Right hindlimb (tissue), 1 donor: Measurements from ENCODE around the gene MAGEA10.
"Not testable (repeated sequence)": the region's sequence is repeated elsewhere in the genome, so short reads cannot be mapped to it uniquely, and the experiment has no call there.

ENCODE experiments used
- DNase-seq: peaks from one replicate; pipeline ENCODE4 v3.0.0-alpha.2; 2018

Gene MAGEA10

DNA sequence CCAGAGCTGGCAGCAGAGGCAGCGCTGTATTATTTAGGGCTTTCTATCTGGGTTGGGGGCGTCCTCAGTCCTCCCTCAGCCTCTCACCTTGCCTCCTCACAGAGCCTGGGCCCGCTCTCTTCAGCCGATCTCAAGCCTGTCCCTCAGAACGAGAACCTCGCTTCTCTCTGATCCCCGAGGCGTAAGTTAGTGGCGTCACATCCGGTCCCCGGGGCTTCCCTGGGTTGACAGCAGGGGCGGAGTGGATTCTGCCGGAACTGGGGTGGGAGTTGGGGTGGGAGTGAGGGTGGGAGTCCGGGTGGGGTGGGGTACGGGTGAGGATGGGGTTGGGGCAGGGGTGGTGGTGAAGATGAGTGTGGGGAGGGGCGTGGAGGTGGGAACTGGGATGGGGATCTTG, at the start of gene MAGEA10:
Gene MAGEA10 (minus strand): TSS at position 190 of the 397 bp plus-strand sequence. CDS start 2,957 bp downstream, outside the sequence.
- DNase-seq = no peak

DNA sequence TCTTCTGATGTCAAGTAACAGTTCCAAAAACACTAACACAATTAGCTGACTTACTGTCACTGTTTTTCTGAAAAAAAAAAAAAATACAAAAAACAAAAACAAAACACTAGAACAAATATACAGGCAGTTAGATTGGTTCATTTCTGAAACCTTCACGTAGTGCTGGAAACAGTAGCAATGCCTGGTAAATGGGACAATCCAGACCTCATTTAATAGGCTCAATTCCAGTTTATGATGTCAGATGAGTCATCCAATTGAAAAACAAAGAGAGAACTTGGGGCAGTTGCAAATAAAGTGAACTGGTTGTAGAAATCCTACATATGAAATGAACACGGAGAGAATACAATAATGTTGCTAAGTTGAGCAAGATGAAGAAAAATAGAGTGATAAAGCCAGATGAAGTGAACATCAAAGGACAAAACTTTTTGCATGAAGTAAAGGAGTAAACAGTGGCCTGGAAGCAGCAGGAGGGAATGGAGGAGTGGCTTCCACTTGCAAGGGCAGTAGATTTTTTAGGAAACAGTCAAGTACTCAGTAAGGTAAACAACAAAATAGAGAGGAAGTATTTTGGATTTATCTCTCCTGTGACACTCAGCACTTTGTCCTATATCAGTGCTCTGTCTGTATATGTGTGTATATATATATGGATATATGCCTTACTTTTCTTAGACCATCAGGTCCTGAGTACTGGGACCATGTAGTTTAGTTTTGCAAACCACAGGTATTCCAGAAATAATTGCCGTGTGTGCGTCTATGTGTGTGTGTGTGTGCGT, 39.3 kb upstream of the MAGEA10 start:
- no peak for DNase-seq

DNA sequence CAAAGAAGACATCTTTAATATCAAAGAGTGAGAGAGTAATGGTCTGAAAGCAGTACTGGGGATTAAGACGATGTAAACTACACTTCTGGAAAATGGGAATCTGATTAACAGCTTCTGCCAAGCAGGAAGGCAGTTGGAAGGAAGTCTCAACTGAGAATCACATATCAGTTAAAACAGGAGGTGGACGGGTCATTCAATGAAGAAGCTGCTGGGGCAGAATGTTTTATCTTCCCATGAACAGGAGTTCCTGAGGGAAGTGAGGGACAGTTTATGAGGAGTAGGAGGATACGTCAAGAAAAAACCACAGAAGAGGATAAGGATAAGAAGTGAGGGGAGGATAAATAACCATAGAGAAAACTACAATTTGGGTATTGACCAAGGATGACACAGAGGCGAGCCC, 38.7 kb upstream of the MAGEA10 start:
- DNase-seq = no peak

DNA sequence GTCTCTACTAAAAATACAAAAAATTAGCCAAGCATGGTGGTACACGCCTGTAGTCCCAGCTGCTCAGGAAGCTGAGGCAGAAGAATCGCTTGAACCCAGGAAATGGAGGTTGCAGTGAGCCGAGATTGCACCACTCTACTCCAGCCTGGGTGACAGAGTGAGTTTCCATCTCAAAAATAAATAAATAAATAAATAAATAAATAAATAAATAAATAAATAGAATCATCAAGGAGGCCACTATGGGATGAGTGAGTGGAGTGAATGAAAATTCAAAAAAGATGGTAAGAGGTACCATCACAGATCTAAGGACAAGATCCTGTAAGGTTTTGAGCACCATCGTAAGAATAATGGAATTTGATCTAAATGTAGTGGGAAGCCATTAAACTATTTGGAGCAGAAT, 37.5 kb upstream of the MAGEA10 start:
- DNase-seq = not testable (repeated sequence)

DNA sequence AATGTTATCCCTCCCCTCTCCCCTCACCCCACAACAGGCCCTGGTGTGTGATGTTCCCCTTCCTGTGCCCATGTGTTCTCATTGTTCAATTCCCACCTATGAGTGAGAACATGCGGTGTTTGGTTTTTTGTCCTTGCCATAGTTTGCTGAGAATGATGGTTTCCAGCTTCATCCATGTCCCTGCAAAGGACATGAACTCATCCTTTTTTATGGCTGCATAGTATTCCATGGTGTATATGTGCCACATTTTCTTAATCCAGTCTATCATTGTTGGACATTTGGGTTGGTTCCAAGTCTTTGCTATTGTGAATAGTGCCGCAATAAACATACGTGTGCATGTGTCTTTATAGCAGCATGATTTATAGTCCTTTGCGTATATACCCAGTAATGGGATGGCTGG, 35.5 kb upstream of the MAGEA10 start:
- DNase-seq = not testable (repeated sequence)

DNA sequence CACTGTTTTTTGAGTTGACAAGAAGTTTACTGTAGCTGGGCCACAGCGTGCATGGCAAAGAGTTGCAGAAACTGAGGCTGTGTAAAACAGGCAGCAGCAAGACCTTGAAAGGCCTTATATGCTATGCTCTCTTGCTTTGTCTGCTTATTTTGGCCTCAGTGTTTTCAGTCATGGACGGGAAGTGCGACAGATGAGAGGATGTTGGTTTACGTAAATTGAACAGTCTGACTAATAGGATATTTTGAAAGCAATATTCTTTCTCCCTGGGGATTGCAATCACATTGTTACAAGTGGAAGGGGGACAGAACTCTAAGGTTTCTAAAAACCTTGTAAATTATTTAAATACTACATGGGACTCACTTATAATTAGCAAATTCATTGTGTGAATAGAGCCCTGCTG, 32.2 kb upstream of the MAGEA10 start:
- no peak for DNase-seq

DNA sequence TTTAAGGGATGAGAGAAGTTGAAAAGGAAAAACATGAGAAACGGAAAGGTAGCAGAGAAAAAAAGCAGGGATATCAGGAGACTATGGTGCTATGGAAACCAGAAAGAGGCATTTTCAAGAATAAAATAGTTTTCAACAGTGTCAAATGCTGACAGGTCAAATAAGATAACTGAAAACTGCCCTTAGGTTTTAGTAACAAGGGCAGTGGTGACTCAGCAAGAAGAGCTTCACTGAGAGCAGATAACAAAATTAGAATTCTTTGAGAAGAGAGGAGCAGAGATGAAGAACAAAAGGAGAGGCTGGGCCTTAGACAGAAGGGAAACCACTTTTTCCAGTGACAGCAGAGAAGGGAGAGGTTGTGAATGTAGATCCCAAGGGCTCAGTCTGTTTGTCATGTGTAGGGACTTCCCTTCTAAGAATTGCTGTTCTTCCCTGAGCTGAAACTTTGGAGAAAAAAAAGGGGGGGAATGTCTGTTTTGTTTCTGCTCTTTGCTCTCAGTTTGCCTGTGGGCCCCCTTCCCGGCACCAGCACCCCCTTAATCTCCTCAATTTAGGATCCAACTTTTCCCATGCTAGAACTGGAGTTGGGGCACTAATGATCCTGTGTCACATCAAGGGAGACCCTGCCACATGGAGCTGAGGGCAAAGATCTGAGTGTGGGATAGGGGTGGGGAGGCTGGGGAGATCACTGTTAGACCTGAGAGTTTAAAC, 26.8 kb upstream of the MAGEA10 start:
- DNase-seq = no peak

DNA sequence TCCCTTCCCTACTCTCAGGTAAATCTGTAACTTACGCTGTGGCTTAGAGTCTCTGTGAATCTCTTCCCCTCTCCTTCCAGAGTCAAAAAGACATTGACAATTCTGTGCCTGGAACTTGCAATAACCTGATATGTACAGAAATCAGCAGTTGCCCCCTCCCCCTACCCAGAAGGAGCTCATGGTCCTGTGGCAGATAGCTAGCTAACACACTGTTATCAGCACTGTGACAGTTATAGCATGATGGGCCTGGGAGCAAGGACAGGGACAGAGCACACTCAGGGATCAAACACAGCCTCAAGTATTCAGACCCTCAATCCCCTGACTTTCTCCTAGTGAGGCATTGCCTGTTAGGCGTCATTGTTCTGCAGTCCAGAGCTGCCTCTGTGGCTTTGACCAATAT, 18.7 kb upstream of the MAGEA10 start:
- no peak for DNase-seq

DNA sequence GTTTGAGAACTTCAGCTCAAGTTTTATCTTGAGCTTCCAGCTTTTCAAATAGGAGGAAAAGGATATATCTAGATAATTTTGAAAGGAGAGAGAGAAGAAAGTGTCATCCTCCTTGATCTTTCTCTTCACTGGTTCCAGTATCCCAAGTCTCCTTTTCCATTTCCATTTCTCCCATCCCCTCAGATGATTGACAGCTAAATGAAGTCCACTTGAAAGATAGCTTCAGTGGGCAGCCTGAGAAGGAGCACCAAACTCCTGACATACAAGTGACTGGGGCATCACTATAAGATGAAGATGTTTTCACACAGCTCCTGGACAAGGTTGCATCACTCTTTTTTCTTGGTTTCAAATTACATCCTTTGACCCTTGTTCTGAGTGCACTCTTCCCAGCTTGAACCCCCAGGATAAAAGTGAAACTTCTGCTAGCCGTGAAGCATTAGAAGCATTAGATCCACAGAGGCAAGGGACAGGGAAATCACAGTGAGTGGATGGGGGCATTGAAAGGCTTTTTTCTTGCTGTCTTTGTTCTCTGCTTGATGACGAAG, 17.5 kb upstream of the MAGEA10 start:
- DNase-seq = no peak

DNA sequence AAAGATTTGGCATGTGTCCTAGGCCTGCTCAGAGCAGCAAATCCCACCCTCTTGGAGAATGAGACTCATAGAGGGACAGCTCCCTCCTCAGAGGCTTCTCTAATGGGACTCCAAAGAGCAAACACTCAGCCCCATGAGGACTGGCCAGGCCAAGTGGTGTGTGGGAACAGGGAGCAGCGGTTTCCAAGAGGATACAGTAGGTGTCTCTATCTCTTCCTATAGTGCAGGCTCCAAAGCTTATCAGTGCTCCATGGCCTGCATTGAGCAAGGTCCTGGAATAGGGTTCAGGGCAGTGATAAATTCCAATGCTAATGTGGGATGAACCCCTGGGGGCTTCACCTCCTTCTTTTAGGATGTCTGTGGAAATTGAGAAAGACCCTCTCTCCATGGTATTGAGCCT, 15.7 kb upstream of the MAGEA10 start:
- DNase-seq = no peak

DNA sequence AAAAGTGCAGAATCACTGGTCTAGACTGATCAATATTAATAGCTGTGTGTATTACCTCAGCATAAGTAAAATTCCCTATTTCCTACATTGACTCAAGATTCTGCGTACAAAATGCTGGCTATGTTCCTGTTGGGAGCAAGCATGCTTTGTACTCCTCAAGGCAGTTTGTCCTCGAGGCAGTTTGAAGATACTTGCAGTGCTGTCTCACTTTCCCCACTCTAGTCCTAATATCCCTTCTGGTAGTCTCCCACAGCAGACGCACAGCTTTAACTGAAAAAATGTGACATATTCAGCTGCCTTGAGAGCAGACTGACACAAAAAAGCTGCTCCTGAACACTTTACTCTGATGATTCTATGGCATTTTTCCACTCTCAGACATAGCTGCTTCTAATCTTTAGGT, 12.9 kb upstream of the MAGEA10 start:
- no peak for DNase-seq

DNA sequence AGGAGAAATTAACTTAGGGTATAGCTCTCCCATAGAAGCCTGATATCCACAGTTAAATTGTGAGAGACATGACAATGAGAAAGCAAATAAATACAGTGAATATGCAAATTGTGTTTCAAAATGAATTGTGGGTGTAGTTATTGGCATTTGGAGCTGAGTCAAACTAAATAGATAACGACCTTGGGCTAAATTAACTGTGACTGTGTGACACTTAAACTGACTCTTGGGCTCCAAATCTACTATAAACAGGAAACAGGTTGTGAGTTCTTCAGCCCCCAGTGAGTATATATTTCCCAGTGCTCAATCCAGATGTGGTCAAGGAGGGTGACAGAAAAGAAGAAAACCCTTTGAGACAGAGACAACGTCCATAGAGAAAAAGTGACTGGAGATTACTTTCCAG, 11.3 kb upstream of the MAGEA10 start:
- DNase-seq = no peak

DNA sequence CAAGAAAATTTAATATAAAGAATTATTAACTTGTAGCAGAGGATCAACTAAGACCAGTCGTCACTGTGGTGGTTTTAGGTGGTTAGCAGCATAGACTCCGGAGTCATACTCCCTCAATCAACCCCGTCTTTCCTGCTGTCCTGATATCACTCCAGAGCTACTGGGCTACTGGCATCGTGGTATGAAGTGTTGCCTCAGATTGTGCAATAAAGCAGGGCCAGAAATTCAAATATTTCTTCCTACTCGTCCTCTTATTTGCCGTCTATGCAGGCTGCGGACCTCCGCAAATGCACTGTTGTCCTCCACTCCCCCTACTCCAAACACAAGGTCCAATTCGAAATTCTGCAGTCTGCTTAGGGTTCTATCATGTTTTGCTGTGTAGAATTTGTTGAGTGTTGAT, 1.2 kb upstream of the MAGEA10 start:
- no peak for DNase-seq

DNA sequence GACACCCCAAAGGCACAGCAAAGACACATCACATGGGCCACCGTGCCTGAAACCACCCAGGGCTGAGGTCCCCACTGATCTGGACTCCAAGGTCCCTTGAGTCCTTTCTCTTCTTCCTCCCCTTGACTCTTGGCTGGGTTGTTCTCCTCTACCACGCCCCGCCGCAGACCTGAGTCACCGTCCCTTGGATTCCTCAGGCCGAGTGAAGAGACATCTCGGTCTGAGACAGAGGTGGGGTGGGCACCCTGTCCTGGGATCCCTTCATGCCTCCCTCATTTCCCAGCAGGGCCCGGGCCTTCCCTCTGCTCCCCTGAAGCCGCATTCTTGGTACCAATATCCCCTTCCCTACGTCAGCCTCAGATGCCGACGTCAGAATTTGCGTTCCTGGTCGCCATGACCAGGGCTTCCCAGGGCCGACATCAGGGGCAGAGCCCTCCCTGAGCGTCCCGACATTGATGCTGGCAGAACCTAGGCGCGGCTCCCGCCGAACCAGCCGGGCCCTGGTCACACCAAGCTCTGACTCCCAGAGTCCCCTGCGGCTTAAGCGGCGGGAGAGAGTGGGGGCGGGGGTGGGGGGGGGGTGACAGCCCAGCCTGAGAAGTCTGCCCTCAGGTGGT, 498 bp downstream of the MAGEA10 start:
- no peak for DNase-seq

DNA sequence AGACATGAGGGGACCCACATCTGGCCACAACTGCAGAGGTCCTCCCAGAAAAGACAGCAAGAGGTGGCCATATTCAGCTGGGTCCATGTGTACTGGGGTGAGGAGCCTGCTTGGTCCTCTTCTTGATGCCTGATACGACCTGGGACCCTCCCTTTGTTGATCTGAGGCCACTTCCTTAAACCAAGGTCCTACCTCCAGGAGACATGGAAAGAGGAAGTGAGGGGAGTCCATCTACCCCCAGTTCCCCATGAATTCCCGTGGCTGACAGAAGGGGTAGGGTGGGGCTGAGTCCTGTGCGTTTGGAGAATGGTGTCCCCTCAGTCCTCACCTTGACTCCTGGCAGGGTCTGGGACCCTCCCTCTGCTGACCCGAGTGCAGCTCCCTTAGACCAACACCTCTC, 2.1 kb downstream of the MAGEA10 start:
- no peak for DNase-seq

DNA sequence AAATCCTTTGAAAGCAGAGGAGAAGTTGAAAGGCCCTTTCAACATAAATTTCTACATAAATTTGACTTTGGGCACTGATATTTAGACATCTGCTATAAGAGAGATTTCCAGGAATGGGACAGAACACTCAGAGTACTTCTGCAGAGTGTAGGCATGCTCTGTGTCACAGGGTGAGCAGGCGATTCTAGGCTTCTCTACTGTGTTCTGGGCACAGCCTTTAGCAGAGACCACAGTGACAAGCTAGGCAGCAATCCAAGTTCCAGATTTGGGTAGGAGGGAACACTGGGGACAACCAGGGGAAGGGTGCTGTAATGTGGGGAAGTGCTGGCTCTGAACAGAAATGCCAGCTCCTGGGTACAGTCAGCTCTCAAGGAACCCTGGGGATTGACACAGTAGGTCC, 6.9 kb downstream of the MAGEA10 start:
- DNase-seq = no peak

DNA sequence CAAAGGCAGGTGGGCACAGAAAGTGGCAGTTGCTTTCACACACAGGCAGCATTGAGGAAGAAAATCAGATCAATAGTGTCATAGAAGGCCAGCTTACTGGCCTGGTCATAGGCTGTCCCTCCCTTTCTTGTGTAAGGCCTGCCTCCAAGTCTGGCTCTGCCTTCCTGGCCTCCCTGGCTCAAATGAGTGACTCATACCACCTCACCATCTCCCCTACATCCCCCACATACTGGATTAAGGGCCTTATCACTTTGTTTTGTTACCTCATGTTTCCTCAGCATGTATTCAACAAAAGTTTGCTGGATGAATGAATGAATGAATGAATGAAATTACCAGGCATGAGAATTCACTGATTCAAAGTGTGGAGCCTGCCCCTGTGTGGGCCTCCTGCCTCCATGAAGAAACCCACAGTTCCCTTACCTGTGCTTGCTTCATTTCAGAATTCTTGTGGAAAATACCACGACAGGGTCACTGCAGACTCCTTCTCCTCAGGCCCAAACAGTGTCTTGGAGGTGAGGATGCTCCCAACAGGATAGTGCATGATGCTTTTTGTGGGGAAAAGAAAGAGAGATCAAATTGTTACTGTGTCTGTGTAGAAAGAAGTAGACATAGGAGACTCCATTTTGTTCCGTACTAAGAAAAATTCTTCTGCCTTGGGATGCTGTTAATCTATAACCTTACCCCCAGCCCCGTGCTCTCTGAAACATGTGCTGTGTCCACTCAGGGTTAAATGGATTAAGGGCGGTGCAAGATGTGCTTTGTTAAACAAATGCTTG, 9.1 kb downstream of the MAGEA10 start:
- DNase-seq = not testable (repeated sequence)

DNA sequence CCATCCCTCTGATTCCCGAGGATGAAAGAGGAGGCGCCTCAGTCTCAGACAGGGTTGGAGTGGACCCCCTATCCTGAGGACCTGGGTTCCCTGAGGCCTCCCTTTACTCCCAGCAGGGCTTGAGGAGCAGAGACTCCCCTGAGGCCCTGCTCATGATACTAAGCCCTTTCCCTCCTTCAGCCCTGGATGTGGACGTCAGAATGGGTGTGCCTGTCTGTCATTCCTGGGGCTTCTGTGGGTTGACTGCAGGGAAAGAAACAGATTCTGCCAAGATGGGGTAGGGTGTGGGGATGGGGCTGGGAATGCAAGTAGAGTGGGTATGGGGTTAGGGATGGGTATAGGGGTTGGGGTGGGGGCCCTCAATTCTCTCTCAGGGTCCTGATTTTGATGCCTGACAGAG, 21.1 kb downstream of the MAGEA10 start:
- no peak for DNase-seq

DNA sequence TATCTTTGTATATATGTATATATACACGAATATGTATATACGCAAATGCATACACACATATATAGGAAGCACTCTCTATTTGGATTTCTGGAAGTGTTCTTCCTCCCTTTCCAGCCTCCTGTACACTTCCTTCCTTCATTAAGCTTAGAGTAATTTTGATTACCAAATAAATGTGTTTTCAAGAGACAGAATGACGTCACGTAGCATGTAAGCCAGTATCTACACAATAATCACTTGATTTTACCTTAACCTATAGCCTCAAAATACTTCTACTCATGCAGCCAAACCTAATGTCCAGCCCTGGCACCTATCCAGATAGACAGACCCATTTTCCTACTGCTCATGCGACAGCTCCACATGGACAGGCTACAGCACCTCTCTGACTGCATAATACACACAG, 29.9 kb downstream of the MAGEA10 start:
- DNase-seq = no peak

DNA sequence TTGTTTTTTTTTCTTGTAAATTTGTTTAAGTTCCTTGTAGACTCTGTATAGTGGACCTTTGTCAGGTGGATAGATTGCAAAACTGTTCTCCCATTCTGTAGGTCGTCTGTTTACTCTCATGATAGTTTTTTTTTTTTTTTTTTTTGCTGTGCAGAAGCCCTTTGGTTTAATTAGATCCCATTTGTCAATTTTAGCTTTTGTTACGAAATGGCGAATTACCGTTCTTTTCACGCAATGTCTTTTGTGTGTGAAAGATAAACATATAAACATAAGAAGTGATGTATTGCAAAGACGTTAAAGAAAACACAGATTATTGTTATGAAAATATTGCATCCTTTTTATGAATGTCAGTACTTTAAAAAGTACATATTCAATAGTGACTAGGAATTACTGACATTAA, 34.5 kb downstream of the MAGEA10 start:
- DNase-seq = no peak

DNA sequence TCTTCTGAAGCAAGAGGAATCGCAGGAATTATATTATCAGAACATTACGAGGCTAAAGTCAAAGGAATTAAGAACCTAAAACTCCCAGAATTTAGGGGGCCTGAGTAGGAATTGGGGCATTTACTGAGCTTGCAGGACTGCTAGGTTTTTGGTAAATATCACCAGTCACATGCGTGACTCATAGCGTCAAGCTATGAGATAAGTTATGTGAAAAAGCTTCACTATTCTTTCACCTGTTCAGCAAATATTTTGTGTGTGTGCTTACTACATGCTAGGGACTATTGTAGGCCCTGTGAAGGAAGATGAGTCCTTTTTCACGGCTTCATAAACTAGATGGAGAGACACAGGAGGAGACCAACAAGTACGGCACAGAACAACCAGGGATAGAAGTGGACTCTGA, 52.2 kb downstream of the MAGEA10 start:
- no peak for DNase-seq
